ENCODE data around the gene EIF5.

GRCh38 chr14:103382376-103382775, 48.3 kb downstream of the EIF5 start:
- TF ChIP-seq EZH2 (IDR thresholded peaks at IDR 0.05) (no peak), POLR2AphosphoS5 (IDR thresholded peaks at IDR 0.05; ENCODE audit: borderline replicate concordance, low read depth, low read length) (no peak; the same call in 1 of the 2 replicates), FOXP2 (optimal IDR thresholded peaks at IDR 0.05; ENCODE audit: control extremely low read depth, extremely low read length, insufficient read depth) (no peak)
